ENCODE results near the gene TRAPPC13.

Gene TRAPPC13

GRCh38 chr5:65693121-65693520 is 68.3 kb downstream of the TRAPPC13 start:
- no peak for DNase-seq

- no peak for DNase-seq
Measured at GRCh38 chr5:65695162-65695755, 70.4 kb downstream of the TRAPPC13 start.

DNA sequence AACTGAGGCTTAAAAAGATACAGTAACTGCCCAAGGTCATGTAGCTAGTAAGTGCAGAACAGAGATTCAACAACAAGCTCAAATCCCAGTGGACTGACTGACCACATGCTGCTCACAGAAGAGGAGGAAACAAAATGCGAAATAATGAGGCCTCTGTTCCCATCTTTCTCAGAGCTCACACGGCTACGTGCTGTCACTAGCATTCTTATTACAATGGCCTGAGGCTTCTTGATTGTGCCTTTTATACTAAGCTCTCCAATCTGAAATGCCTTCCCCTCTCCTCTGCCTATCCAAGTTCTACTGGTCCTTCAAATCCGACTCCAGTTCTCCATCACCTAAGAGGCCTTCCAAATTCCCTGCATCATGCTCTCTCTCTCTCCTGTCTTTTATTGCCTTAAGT is 71.1 kb downstream of the TRAPPC13 start:
- DNase-seq: no peak

DNA sequence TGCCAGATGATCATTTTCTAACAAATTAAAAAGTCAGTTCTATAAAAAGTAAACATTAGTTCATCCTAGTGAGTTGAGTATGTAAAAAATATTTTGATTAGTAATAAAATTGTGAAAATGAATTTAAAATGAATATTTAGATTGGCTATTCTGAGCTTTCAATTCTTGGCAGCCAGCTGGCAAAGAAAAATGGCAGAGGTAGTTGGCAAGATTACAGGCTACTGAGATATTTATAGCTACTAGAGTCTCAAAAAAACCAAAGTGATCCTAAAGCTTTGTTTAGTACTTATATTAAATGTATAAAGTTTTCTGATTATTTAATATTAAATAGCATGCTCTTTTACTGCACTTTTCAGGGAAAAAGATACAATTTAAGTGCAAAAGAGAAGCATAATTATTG is 72.1 kb downstream of the TRAPPC13 start:
- no peak for DNase-seq

DNA sequence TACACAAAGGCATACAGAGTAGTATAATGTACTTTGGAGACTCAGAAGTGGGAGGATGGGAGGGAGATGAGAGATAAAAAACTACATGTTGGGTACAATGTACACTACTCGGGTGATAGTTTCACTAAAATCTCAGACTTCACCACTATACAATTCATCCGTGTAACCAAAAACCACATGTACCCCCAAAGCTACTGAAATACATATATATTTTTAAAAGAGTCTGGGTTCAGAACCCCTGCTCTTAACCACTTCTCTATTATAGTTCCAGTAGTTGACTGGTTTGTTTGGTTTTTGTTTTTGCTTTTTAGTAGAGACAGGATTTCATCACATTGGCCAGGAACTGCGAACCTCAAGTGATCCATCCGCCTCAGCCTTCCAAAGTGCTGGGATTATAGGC is 74.5 kb downstream of the TRAPPC13 start:
- DNase-seq: no peak

DNA sequence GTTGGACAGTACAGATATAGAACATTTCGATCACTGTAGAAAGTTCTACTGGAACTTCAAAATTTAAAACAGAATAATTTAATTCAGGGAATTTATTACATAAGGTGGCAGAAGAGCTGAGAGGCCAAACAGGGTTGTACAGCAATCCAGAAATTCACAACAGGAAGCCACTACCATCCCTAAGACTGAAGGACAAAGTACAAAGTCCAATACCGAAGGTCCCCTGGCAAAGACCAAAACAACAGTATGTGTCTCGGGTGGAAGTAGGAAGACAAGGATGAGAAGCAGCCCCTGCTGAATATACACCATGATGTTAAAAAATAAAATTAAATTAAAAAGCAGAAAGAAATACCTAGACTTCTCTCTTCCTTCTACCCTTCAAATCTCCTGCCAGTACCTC is 77.2 kb downstream of the TRAPPC13 start:
- no peak for DNase-seq

DNA sequence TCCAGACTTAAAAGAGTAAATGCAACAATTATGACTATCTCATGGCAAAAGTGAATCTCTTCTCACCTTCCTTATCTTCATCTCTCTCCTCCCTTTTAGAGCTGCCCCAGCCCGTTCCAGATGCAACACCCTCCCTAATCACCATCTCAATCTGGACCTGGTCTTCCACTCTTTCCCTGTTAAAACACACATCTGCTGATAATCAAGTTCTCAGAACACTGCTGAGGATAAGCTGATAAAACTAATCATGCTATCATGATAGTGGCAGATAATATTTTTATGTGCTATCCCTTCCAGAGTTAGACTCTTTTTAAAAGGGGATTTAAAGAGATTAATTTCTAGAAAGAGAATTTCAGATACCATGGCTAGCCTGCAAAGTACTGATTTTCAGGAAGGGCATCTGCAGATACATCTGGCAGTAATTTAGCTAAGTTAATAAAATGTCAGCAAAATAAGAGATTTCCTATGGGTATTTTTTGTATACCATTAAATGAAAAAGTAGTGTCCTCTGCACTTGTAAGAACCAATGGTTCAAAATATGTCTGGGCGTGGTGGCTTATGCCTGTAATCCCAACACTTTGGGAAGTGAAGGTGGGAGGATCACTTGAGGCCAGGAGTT is 79.9 kb downstream of the TRAPPC13 start:
- DNase-seq: no peak

GRCh38 chr5:65707663-65708062 is 82.8 kb downstream of the TRAPPC13 start:
- DNase-seq: no peak

DNA sequence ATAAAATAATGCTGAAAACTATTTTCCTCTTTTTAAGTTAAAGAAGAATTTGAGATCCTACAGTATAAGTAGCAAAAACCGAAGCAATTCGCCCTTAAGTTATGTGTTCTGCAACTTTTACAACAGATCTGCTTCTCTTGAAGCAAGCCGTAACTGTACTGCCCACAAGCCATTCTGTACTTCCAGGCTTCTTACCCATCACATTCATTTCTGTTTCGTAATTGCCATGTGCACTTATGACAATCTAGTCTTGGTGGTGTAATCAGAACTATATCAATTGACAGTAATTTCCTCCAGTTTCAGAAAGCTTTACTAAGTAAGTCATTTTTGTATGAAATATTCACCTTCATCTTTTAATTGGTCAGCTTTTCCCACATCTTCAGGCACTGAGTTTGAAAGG is 83.3 kb downstream of the TRAPPC13 start:
- no peak for DNase-seq
